Activated CD8-positive, alpha-beta memory T cell treated with anti-CD3 and anti-CD28 coated beads for 4 hours (primary cell): ENCODE measurements around the gene MRPL14.
"Not testable (repeated sequence)": the region's sequence is repeated elsewhere in the genome, so short reads cannot be mapped to it uniquely, and the experiment has no call there.

Experiments used
- DNase-seq, 2 donors: peaks; one replicate each; pipeline ENCODE4 v3.0.0-alpha.2; 2020; ENCODE audit warnings: low read depth in 2 of 2

The MRPL14 gene

GRCh38 chr6:44101832-44102231 lies 25.4 kb downstream of the MRPL14 start:
- DNase-seq = no peak

GRCh38 chr6:44100088-44100550 lies 27.1 kb downstream of the MRPL14 start:
- no peak for DNase-seq

- DNase-seq = no peak
Observed at GRCh38 chr6:44099192-44099591, 28.1 kb downstream of the MRPL14 start.

- DNase-seq = no peak
Observed at GRCh38 chr6:44097782-44098317, 29.4 kb downstream of the MRPL14 start.

GRCh38 chr6:44096612-44097011 lies 30.6 kb downstream of the MRPL14 start:
- peak; percentile 45 to 50 for DNase-seq

GRCh38 chr6:44095243-44095623 lies 32.0 kb downstream of the MRPL14 start:
- not testable (repeated sequence) for DNase-seq

- DNase-seq = no peak
Observed at GRCh38 chr6:44094403-44095242, 32.6 kb downstream of the MRPL14 start.

GRCh38 chr6:44093750-44094402 lies 33.4 kb downstream of the MRPL14 start:
- DNase-seq = no peak

GRCh38 chr6:44093066-44093465 lies 34.2 kb downstream of the MRPL14 start:
- no peak for DNase-seq

GRCh38 chr6:44091981-44092884 lies 35.0 kb downstream of the MRPL14 start:
- no peak for DNase-seq

GRCh38 chr6:44091356-44091755 lies 35.9 kb downstream of the MRPL14 start:
- DNase-seq = not testable (repeated sequence)

GRCh38 chr6:44090465-44090864 lies 36.8 kb downstream of the MRPL14 start:
- no peak for DNase-seq

GRCh38 chr6:44088827-44089590 lies 38.2 kb downstream of the MRPL14 start:
- DNase-seq = no peak

- DNase-seq = no peak
Observed at GRCh38 chr6:44087623-44088022, 39.6 kb downstream of the MRPL14 start.

GRCh38 chr6:44086931-44087574 lies 40.2 kb downstream of the MRPL14 start:
- no peak for DNase-seq

GRCh38 chr6:44085219-44085618 lies 42.0 kb downstream of the MRPL14 start:
- no peak for DNase-seq

GRCh38 chr6:44084231-44085014 lies 42.8 kb downstream of the MRPL14 start:
- no peak for DNase-seq

GRCh38 chr6:44082872-44083321 lies 44.4 kb downstream of the MRPL14 start:
- no peak for DNase-seq

GRCh38 chr6:44081753-44082152 lies 45.5 kb downstream of the MRPL14 start:
- no peak for DNase-seq
